Adrenal gland (tissue), 5 donors: Measurements from ENCODE around the gene PTH2R.

Source experiments
- CTCF ChIP-seq, 6 experiments: fragments of 450-650 bp in 4 of 6; fragments of 200-600 bp in 2 of 6; sonication (generic) in 1 of 6; IDR thresholded peaks; 1 replicate in 5 of 6; 2 replicates in 1 of 6; pipeline versions ENCODE4 v1.5.1 to v1.8.0; 2016 to 2021; ENCODE audit warnings: antibody characterized with exemption in 6 of 6, mild to moderate bottlenecking in 2 of 6, moderate library complexity in 1 of 6
- POLR2A ChIP-seq, 2 donors: fragments of 450-650 bp; IDR thresholded peaks; one replicate each; pipeline ENCODE4 v1.6.1; 2017; ENCODE audit warnings: antibody characterized with exemption in 2 of 2, mild to moderate bottlenecking in 2 of 2, moderate library complexity in 1 of 2
- donor health status: DM: no; HTN: no; CAD: no.

- TF ChIP-seq POLR2A (IDR thresholded peaks at IDR 0.05), result no peak
- no peak for TF ChIP-seq CTCF (IDR thresholded peaks at IDR 0.05)
Observed at GRCh38 chr2:208440716-208441115, 34.1 kb downstream of the PTH2R start.
